ENCODE data around the gene CYP2W1.

GRCh38 chr7:1027242-1028043 lies 44.5 kb downstream of the CYP2W1 start:
- TF ChIP-seq CTCF (IDR thresholded peaks at IDR 0.05; ENCODE audit: poor library complexity), result no peak
- no peak for TF ChIP-seq EZH2phosphoT487 (IDR thresholded peaks at IDR 0.05; ENCODE audit: low read depth, severe bottlenecking, unreplicated experiment)
